K562 (cell line): ENCODE measurements around the gene DST. TPM values are rescaled to one million over a fixed set of nuclear protein-coding genes. Genes with fewer than 3 reads are reported as not detected.

Experiments used
- ATAC-seq: fragments of 200-7000 bp; cut with Tn5 transposase; 3 replicates; pipeline ENCODE4 v1.9.1; 2020; ENCODE audit warnings: moderate library complexity
- BruUV-seq: library from RNA; stranded (reverse); fragments of 400-500 nt; replicated peaks from 2 replicates; lab custom pipeline; 2021; lab: Mats Ljungman, UMichigan
- CTCF ChIA-PET: fragments of 300-600 bp; formaldehyde crosslinking; extraction: SDS; loops from one replicate; lab custom pipeline; 2021; ENCODE audit warnings: low intra/inter-chr PET ratio; lab: Yijun Ruan, JAX
- POLR2A ChIA-PET: fragments of 300-600, 350-650 bp; sonication (Branson Sonifier 250); formaldehyde crosslinking; extraction: SDS; loops from one replicate; lab custom pipeline; 2021; ENCODE audit warnings: antibody characterized with exemption, inconsistent platforms; lab: Yijun Ruan, JAX
- DNase-seq, 4 experiments: peaks; one replicate each; pipeline versions ENCODE4 v3.0.0 to v3.0.0-alpha.2; 2011 to 2018; ENCODE audit warnings: low spot score in 3 of 4, mixed read lengths in 3 of 4; ENCODE audit errors: extremely low read depth in 1 of 4
- FAIRE-seq: peaks from 2 replicates; lab custom pipeline; 2011; peaks lifted over from hg19 to GRCh38; lab: Jason Lieb, UNC
- H2AFZ ChIP-seq: 2 replicates; pipeline ENCODE4 v1.6.0; 2011; ENCODE audit warnings: low read depth, low read length, control low read depth, inconsistent platforms
- H3K27ac ChIP-seq: fragments of 200-600 bp; 3 replicates; pipeline ENCODE4 v1.8.0; 2011; ENCODE audit warnings: low read depth, mild to moderate bottlenecking, control low read depth, inconsistent platforms, low read length, moderate library complexity, mixed read lengths; ENCODE audit errors: extremely low read depth
- H3K27me3 ChIP-seq, 2 experiments: fragments of 300-600 bp in 1 of 2; 2 replicates in 1 of 2; 3 replicates in 1 of 2; pipeline versions ENCODE4 v1.6.0 to v1.8.0; 2011; ENCODE audit warnings: inconsistent platforms in 2 of 2, low read length in 2 of 2, mild to moderate bottlenecking in 1 of 2, mixed read lengths in 1 of 2, moderate library complexity in 1 of 2; ENCODE audit not compliant: control insufficient read depth in 2 of 2, insufficient read depth in 2 of 2
- H3K36me3 ChIP-seq: fragments of 300-600 bp; 3 replicates; pipeline ENCODE4 v1.8.0; 2011; ENCODE audit warnings: mild to moderate bottlenecking, low read length, inconsistent platforms; ENCODE audit not compliant: control insufficient read depth, insufficient read depth
- H3K4me1 ChIP-seq, 2 experiments: fragments of 200-600 bp in 1 of 2; replicated peaks in 1 of 2; 2 replicates in 1 of 2; 3 replicates in 1 of 2; pipeline versions ENCODE4 v1.5.1 to v1.8.0; 2011; ENCODE audit warnings: inconsistent platforms in 2 of 2, low read length in 2 of 2, mild to moderate bottlenecking in 1 of 2, mixed read lengths in 1 of 2, moderate library complexity in 1 of 2; ENCODE audit not compliant: control insufficient read depth in 2 of 2, insufficient read depth in 2 of 2
- H3K4me2 ChIP-seq: 2 replicates; pipeline ENCODE4 v1.6.1; 2011; ENCODE audit warnings: low read length, control low read depth, inconsistent platforms, mixed read lengths; ENCODE audit not compliant: insufficient read depth
- H3K4me3 ChIP-seq: fragments of 200-600 bp; sonication (generic), shearing (Covaris generic); 2 replicates; pipeline ENCODE4 v1.5.1; 2016; ENCODE audit warnings: control low read depth, inconsistent platforms
- H3K79me2 ChIP-seq: fragments of 200-600 bp; 3 replicates; pipeline ENCODE4 v1.8.0; 2011; ENCODE audit warnings: low read length, inconsistent platforms; ENCODE audit not compliant: control insufficient read depth, insufficient read depth
- H3K9ac ChIP-seq, 2 experiments: 2 replicates each; pipeline versions ENCODE4 v1.6.0 to v1.6.1; 2011; ENCODE audit warnings: low read depth in 2 of 2, low read length in 2 of 2, control low read depth in 1 of 2, inconsistent platforms in 1 of 2, mild to moderate bottlenecking in 1 of 2, mixed read lengths in 1 of 2; ENCODE audit not compliant: insufficient read depth in 1 of 2
- H3K9me1 ChIP-seq: one replicate; pipeline ENCODE4 v1.6.0; 2011; ENCODE audit warnings: inconsistent platforms, mild to moderate bottlenecking, low read length, moderate library complexity; ENCODE audit not compliant: control insufficient read depth, insufficient read depth
- H3K9me3 ChIP-seq: replicated peaks from 2 replicates; pipeline ENCODE4 v1.5.1; 2011; ENCODE audit warnings: low read depth, low read length, inconsistent platforms; ENCODE audit not compliant: control insufficient read depth, insufficient read depth
- H4K20me1 ChIP-seq: replicated peaks from 2 replicates; pipeline ENCODE4 v1.6.1; 2011; ENCODE audit warnings: low read length, inconsistent platforms, mixed read lengths; ENCODE audit not compliant: control insufficient read depth, insufficient read depth
- BHLHE40 ChIP-seq: IDR thresholded peaks from 2 replicates; pipeline ENCODE4 v1.6.1; 2011; ENCODE audit warnings: low read length, improper control_type of control experiment
- CBFA2T2 ChIP-seq: fragments of 450-650 bp; conservative IDR thresholded peaks from 2 replicates; pipeline ENCODE4 v1.6.1; 2017; ENCODE audit warnings: mild to moderate bottlenecking
- CEBPG ChIP-seq, 3 experiments: fragments of 200-800 bp in 1 of 3; sonication (Bioruptor generic) in 1 of 3; sonication (generic) in 1 of 3; formaldehyde crosslinking in 1 of 3; IDR thresholded peaks in 2 of 3; conservative IDR thresholded peaks in 1 of 3; 2 replicates each; pipeline versions ENCODE4 v1.6.1 to v1.8.0; 2016 to 2022; ENCODE audit warnings: missing compliant biosample characterization in 2 of 3, missing genetic modification characterization in 2 of 3, mild to moderate bottlenecking in 1 of 3, missing genetic modification reagents in 1 of 3
- EP300 ChIP-seq: IDR thresholded peaks from 2 replicates; pipeline ENCODE4 v1.6.1; 2012; ENCODE audit warnings: low read length, improper control_type of control experiment
- ETS1 ChIP-seq: conservative IDR thresholded peaks from 2 replicates; pipeline ENCODE4 v1.6.1; 2011; ENCODE audit warnings: low read depth, mild to moderate bottlenecking, low read length; ENCODE audit not compliant: control insufficient read depth
- FOXP1 ChIP-seq: sonication (generic); formaldehyde crosslinking; IDR thresholded peaks from 2 replicates; pipeline ENCODE4 v1.8.0; 2022; ENCODE audit warnings: mild to moderate bottlenecking, missing genetic modification reagents
- HMG20A ChIP-seq: fragments of 450-650 bp; formaldehyde crosslinking; conservative IDR thresholded peaks from 2 replicates; pipeline ENCODE4 v1.4.0; 2020; ENCODE audit warnings: mild to moderate bottlenecking, mixed read lengths
- HMGXB4 ChIP-seq: sonication (generic); formaldehyde crosslinking; IDR thresholded peaks from 2 replicates; pipeline ENCODE4 v1.8.1; 2023; ENCODE audit warnings: mild to moderate bottlenecking, missing genetic modification reagents
- JUND ChIP-seq, 2 experiments: IDR thresholded peaks; 2 replicates in 1 of 2; 3 replicates in 1 of 2; pipeline ENCODE4 v1.6.1; 2011; ENCODE audit warnings: borderline replicate concordance in 2 of 2, low read depth in 2 of 2, low read length in 2 of 2, improper control_type of control experiment in 1 of 2, missing biosample characterization in 1 of 2, missing genetic modification characterization in 1 of 2, missing genetic modification reagents in 1 of 2
- MXI1 ChIP-seq: IDR thresholded peaks from 2 replicates; pipeline ENCODE4 v1.6.1; 2011; ENCODE audit warnings: low read depth, mild to moderate bottlenecking, improper control_type of control experiment, low read length
- SLC30A9 ChIP-seq: fragments of 250-450 bp; sonication (Bioruptor Pico); IDR thresholded peaks from 2 replicates; pipeline ENCODE4 v1.8.0; 2022; ENCODE audit warnings: mild to moderate bottlenecking, moderate library complexity
- TFAM ChIP-seq: fragments of 250-450 bp; sonication (Bioruptor Pico); conservative IDR thresholded peaks from 2 replicates; pipeline ENCODE4 v1.5.0; 2021; ENCODE audit warnings: mild to moderate bottlenecking, moderate library complexity
- THRA ChIP-seq: fragments of 450-650 bp; IDR thresholded peaks from 2 replicates; pipeline ENCODE4 v1.6.1; 2017; ENCODE audit warnings: mild to moderate bottlenecking, moderate library complexity
- VEZF1 ChIP-seq: fragments of 200-800 bp; sonication (Bioruptor generic); IDR thresholded peaks from 2 replicates; pipeline ENCODE4 v1.6.1; 2017; ENCODE audit warnings: missing genetic modification characterization, missing compliant biosample characterization
- ZNF133 ChIP-seq: fragments of 250-450 bp; sonication (Bioruptor Pico); IDR thresholded peaks from 2 replicates; pipeline ENCODE4 v1.4.0; 2020; ENCODE audit warnings: mild to moderate bottlenecking
- ZNF41 ChIP-seq: fragments of 250-450 bp; sonication (Bioruptor Pico); conservative IDR thresholded peaks from 2 replicates; pipeline ENCODE4 v1.4.0; 2020; ENCODE audit warnings: mild to moderate bottlenecking
- WGBS: fragments of 100-300 bp; shearing (Covaris generic); methylation state at CpG from one replicate; pipeline ENCODE4 v1.1.6; 2016; ENCODE audit warnings: low coverage, mixed read lengths; ENCODE audit not compliant: insufficient coverage; ENCODE audit errors: missing lambda C conversion rate; 5-methylcytosine and 5-hydroxymethylcytosine counted together
- in situ Hi-C: fragments of 300-500 bp; cut with MboI; formaldehyde crosslinking; loops from 4 replicates; pipeline ENCODE4 v1.15.0; 2018; ENCODE audit warnings: inconsistent platforms, mixed read lengths
- intact Hi-C: fragments of 100-400 bp; cut with micrococcal nuclease; formaldehyde crosslinking; loops from 2 replicates; pipeline ENCODE4 v1.14.2; 2022
- polyA plus RNA-seq, 8 experiments: library from polyadenylated mRNA; depleted of rRNA in 4 of 8; stranded (reverse) in 5 of 8; unstranded in 3 of 8; fragments of >200 nt; fragmentation: Nextera tagmentation in 2 of 8; fragmentation: Illumina TruSeq in 1 of 8; extraction: Ambion mirVana in 2 of 8; extraction: Trizol in 1 of 8; gene quantifications; 2 replicates each; pipeline versions ENCODE4 v1.2.1 to v1.2.3, GENCODE V29; 2011 to 2014; ENCODE audit warnings: inconsistent platforms in 1 of 8, missing spikeins in 1 of 8
- total RNA-seq, 7 experiments: library from RNA; depleted of rRNA in 6 of 7; stranded (reverse); fragments of >200 nt in 6 of 7; fragmentation: Illumina TruSeq in 2 of 7; extraction: Trizol in 2 of 7; gene quantifications; 2 replicates each; pipeline versions ENCODE4 v1.2.1 to v1.2.3, GENCODE V29; 2011 to 2021; ENCODE audit warnings: low replicate concordance in 1 of 7

Gene DST
- total and polyA plus RNA-seq, 9 of the 15 experiments (the other 6 are each of a cell fraction or from before 2014, with no cell fraction given) = 5.2 to 21.9 (median 13.3) TPM

GRCh38 chr6:56437171-56437900 is 205.4 kb downstream of the DST start:
- no TSS peak for BruUV-seq
- ATAC-seq (no peak), FAIRE-seq (no peak), DNase-seq (no peak)
- 3% methylated on average over 5 of the region's 5 CpGs for WGBS
- no peaks in the 10 kb centered on the region for H3K9me1 ChIP-seq
- H2AFZ ChIP-seq = no peak overlapping the region
- peaks cover 0 to 4% of the 10 kb centered on the region in 2 experiments; a peak in 1 of 5 replicates for H3K4me1 ChIP-seq
- intact Hi-C loops = no loop called here
- no peaks in the 10 kb centered on the region for H3K36me3 ChIP-seq
- ChIA-PET POLR2A (no interaction called here), CTCF (no interaction called here)
- H3K27me3 ChIP-seq = peaks cover 4 to 10% of the 10 kb centered on the region in 2 experiments; a peak in 4 of 5 replicates
- no peak overlapping the region for H3K9ac ChIP-seq
- no peaks in the 10 kb centered on the region for H3K79me2 ChIP-seq
- H3K4me3 ChIP-seq = no peak overlapping the region
- no peak overlapping the region for H3K4me2 ChIP-seq
- H3K9me3 ChIP-seq = peaks cover 5% of the 10 kb centered on the region
- H3K27ac ChIP-seq = no peak overlapping the region
- in situ Hi-C loops = no loop called here
- no peaks in the 10 kb centered on the region for H4K20me1 ChIP-seq
- TF ChIP-seq ETS1 = no peak
- no peak for TF ChIP-seq THRA
- no peak for TF ChIP-seq EP300
- TF ChIP-seq FOXP1 = no peak
- no peak for TF ChIP-seq BHLHE40
- no peak for TF ChIP-seq SLC30A9 (CRISPR knock-in tag)
- no peak for TF ChIP-seq MXI1
- TF ChIP-seq ZNF41 (CRISPR knock-in tag) = no peak
- no peak for TF ChIP-seq HMGXB4 (CRISPR knock-in tag)
- no peak for TF ChIP-seq HMG20A
- TF ChIP-seq CEBPG (CRISPR knock-in tag; IDR thresholded peaks at IDR 0.05) = no peak
- no peak for TF ChIP-seq CEBPG (tag; conservative IDR thresholded peaks at IDR 0.05 in 1 of 2, IDR thresholded peaks at IDR 0.05 in 1 of 2)
- TF ChIP-seq TFAM (CRISPR knock-in tag) = no peak
- TF ChIP-seq JUND (IDR thresholded peaks at IDR 0.05; ENCODE audit: borderline replicate concordance, low read depth, low read length) = no peak
- no peak for TF ChIP-seq JUND (tag; IDR thresholded peaks at IDR 0.05; ENCODE audit: borderline replicate concordance, low read depth, low read length)
- TF ChIP-seq CBFA2T2 = no peak
- no peak for TF ChIP-seq ZNF133
- TF ChIP-seq VEZF1 = no peak
